A549 (cell line): ENCODE results near the gene SGTA.

Source experiments
- CBX8 ChIP-seq: fragments of 200-600 bp; sonication (generic); IDR thresholded peaks from 2 replicates; pipeline ENCODE4 v1.6.1; 2016
- CHD2 ChIP-seq: fragments of 150-350 bp; IDR thresholded peaks from 2 replicates; pipeline ENCODE4 v1.6.1; 2014; ENCODE audit warnings: low read length; ENCODE audit not compliant: partially characterized antibody
- CHD4 ChIP-seq: fragments of 200-600 bp; sonication (generic); IDR thresholded peaks from 2 replicates; pipeline ENCODE4 v1.6.1; 2016; ENCODE audit warnings: antibody characterized with exemption, mild to moderate bottlenecking, borderline replicate concordance
- POLR2A ChIP-seq: IDR thresholded peaks from 2 replicates; pipeline ENCODE4 v1.6.1; 2012; ENCODE audit warnings: mild to moderate bottlenecking, low read length
- TP53 ChIP-seq: fragments of 250-450 bp; sonication (Bioruptor Pico); IDR thresholded peaks from 2 replicates; pipeline ENCODE4 v1.5.0; 2021; ENCODE audit warnings: mild to moderate bottlenecking, moderate library complexity
- TF ChIP-seq, protein P1 (sequence below): fragments of >200 bp; sonication (Bioruptor Twin); formaldehyde crosslinking; IDR thresholded peaks from 3 replicates; pipeline ENCODE4 v1.5.1; 2016

DNA sequence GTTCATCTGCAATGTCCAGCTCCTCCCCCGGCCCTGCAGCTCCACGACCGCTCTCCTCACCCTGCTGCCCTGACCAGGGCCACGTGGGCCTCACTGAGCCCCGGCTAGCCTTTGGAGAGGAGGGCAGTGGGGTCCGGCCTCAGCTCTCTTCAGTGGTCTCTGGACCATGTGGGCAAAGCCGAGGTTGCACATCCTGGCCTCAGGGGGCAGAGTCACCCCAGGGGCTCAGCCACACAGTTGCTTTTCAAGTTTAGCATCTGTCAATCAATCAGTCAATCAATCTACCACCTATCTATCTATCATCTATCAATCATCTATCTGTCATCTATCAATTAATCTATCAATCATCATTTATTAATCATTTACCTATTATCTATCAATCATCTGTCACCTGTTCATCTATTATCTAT is 58.9 kb downstream of the SGTA start:
- TF ChIP-seq, protein P1, sequence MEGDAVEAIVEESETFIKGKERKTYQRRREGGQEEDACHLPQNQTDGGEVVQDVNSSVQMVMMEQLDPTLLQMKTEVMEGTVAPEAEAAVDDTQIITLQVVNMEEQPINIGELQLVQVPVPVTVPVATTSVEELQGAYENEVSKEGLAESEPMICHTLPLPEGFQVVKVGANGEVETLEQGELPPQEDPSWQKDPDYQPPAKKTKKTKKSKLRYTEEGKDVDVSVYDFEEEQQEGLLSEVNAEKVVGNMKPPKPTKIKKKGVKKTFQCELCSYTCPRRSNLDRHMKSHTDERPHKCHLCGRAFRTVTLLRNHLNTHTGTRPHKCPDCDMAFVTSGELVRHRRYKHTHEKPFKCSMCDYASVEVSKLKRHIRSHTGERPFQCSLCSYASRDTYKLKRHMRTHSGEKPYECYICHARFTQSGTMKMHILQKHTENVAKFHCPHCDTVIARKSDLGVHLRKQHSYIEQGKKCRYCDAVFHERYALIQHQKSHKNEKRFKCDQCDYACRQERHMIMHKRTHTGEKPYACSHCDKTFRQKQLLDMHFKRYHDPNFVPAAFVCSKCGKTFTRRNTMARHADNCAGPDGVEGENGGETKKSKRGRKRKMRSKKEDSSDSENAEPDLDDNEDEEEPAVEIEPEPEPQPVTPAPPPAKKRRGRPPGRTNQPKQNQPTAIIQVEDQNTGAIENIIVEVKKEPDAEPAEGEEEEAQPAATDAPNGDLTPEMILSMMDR: no peak
- TF ChIP-seq TP53: no peak
- TF ChIP-seq CBX8: no peak
- TF ChIP-seq CHD4: no peak
- TF ChIP-seq POLR2A: no peak
- TF ChIP-seq CHD2: no peak
